ENCODE results near the gene MRPL37. TPM values are rescaled to one million over a fixed set of nuclear protein-coding genes. Genes with fewer than 3 reads are reported as not detected.

Gene MRPL37
- total RNA-seq, 5 donors from 2014 or later (not counting 1 experiment from before 2014, with no cell fraction given): 27.4 to 45.7 (median 40.6) TPM

DNA sequence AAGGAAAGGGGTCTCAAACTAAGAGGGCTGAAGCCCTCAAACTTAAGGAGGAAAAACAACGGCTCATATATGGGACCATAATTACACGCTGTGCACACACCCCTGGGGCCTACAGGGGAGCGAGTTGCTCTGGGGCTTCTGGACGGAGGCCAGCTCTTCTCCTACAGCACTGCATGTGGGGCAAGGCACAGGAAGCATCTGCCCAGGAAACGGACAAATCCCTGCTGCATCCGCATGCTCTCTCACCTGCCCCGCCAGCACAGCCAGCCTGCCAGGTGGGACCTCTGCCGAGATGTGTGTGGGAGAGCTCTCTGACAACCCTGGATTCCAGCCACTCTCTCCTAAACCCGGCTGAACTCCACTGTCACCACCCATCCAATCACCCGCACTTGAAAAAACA, 54.1 kb downstream of the MRPL37 start:
- ChIA-PET CTCF (no interaction called here), POLR2A (no interaction called here)
- H3K9me3 Mint-ChIP-seq: no peaks in the 10 kb centered on the region
- H3K4me1 ChIP-seq (ENCODE audit: control insufficient read depth in 1 of 2, extremely low read depth in 1 of 2, insufficient read depth in 2 of 2, low read length in 2 of 2): peaks cover 0 to 7% of the 10 kb centered on the region in 2 experiments
- H3K4me3 ChIP-seq (ENCODE audit: control insufficient read depth in 1 of 2, extremely low read depth in 1 of 2, low read length in 1 of 2): no peak overlapping the region
- H3K36me3 ChIP-seq (ENCODE audit: control insufficient read depth in 2 of 2, extremely low read depth in 1 of 2, insufficient read depth in 1 of 2, low read length in 1 of 2): peaks cover 17 to 32% of the 10 kb centered on the region in 2 donors
- peaks cover 14% of the 10 kb centered on the region for H3K36me3 Mint-ChIP-seq
- no peak for ATAC-seq (replicated peaks in 1 of 4)
- no peaks in the 10 kb centered on the region for H3K27me3 Mint-ChIP-seq
- no peak for DNase-seq
- no peak overlapping the region for H3K27ac Mint-ChIP-seq
- H3K4me1 Mint-ChIP-seq: peaks cover 0 to 5% (median 2%) of the 10 kb centered on the region in 3 donors
- WGBS (ENCODE audit: insufficient coverage): 90% methylated on average over 8 of the region's 10 CpGs
- no peaks in the 10 kb centered on the region for H3K27me3 ChIP-seq (replicated peaks in 1 of 2; ENCODE audit: control insufficient read depth in 2 of 2, extremely low read depth in 1 of 2, insufficient read depth in 2 of 2, low read length in 1 of 2)
- H3K27ac ChIP-seq (ENCODE audit: low read length): no peak overlapping the region
- H3K4me3 Mint-ChIP-seq: no peak overlapping the region
- H3K9me3 ChIP-seq: no peaks in the 10 kb centered on the region

DNA sequence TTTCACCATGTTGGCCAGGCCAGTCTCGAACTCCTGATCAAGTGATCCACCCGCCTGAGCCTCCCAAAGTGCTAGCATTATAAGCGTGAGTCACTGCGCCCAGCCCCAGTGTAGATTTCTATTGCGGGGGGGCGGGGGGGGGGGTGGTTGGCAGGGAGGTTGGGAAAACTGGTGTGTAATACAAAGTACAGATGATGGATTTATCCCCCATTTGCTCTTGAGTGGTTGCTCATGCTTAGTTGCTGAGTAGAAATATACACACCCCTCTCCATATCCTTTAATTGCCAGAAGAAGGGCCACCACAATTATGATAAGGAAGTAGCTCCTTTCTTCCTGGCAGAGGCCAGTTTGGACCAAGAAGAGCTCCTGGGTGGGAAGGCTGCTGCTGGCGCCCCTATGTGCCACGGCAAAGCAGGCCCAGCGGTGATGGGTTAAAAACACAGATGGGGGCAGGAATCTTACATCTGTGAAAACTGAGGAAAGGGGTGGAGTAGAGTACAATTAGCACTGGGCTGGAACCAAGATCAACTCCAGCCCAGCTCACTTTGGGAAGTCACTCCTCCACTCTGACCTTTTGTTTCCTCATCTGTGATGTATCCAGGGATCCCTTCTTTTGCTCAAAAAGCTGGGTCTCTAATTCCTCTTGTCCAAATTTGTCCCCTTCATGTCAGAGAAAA, 55.2 kb downstream of the MRPL37 start:
- peaks cover 0 to 5% (median 2%) of the 10 kb centered on the region in 3 donors for H3K4me1 Mint-ChIP-seq
- Histone ChIP-seq H3K27me3 (replicated peaks in 1 of 2; ENCODE audit: control insufficient read depth in 2 of 2, extremely low read depth in 1 of 2, insufficient read depth in 2 of 2, low read length in 1 of 2) (no peaks in the 10 kb centered on the region), H3K36me3 (ENCODE audit: control insufficient read depth in 2 of 2, extremely low read depth in 1 of 2, insufficient read depth in 1 of 2, low read length in 1 of 2) (peaks cover 19 to 28% of the 10 kb centered on the region in 2 donors), H3K9me3 (no peaks in the 10 kb centered on the region), H3K4me3 (ENCODE audit: control insufficient read depth in 1 of 2, extremely low read depth in 1 of 2, low read length in 1 of 2) (no peak overlapping the region), H3K27ac (ENCODE audit: low read length) (no peak overlapping the region), H3K4me1 (ENCODE audit: control insufficient read depth in 1 of 2, extremely low read depth in 1 of 2, insufficient read depth in 2 of 2, low read length in 2 of 2) (peaks cover 0 to 7% of the 10 kb centered on the region in 2 experiments)
- peaks cover 10% of the 10 kb centered on the region for H3K36me3 Mint-ChIP-seq
- ChIA-PET POLR2A (interaction anchor here in 1 of 2 donors (0.9 kb wide), 1 partner anchor 30 kb away, joined by 3 read pairs; no protein-coding TSS in a partner anchor), CTCF (no interaction called here)
- no peak overlapping the region for H3K4me3 Mint-ChIP-seq
- ATAC-seq (replicated peaks in 1 of 4): no peak
- H3K27me3 Mint-ChIP-seq: no peaks in the 10 kb centered on the region
- no peak for DNase-seq
- H3K27ac Mint-ChIP-seq: peak overlapping the region in 1 of 2 donors; percentile 48
- 94% methylated on average over 3 of the region's 9 CpGs for WGBS (ENCODE audit: insufficient coverage)
- H3K9me3 Mint-ChIP-seq: no peaks in the 10 kb centered on the region

DNA sequence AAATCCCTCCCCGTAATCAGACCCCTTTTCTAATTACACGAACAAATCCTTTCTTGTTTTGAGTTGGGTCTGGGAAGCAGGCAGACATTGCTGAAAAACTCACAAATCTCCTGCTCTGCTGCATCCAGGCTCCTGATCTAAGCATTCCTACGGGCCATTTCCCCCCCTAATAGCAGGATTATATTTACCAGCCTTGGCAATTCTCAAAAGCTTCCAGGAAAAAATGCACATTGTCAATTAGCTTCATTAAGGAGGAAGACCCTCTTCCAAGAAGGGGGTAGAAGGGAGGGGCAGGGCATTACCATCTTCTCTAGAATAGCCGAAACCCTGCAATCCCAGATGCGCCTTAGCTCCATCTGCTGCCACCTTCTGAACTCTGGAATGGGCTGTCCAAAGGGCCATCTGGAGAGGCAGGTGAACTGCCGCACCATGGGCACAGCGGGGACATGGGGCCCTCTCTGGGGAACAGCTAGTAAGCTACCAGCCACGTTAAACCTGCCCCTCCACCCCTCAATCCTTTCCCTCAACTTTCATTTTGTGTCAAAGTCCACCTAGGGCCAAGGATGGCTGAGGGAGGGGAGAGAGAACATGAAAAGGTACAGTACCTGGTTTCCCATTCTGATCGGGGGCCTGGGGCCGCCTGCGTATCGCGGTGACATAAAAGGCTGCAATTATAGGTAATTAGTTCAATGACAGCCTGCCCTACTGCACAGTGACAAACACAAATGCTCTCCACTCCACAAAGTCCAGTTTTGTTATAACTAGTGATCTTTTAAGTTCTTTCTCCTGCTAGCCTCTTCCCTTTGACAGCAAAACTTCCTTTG, 56.8 kb downstream of the MRPL37 start:
- Mint-ChIP-seq H3K4me3 (no peak overlapping the region), H3K36me3 (peaks cover 7% of the 10 kb centered on the region), H3K4me1 (peaks cover 2 to 5% (median 2%) of the 10 kb centered on the region in 3 donors), H3K27ac (no peak overlapping the region), H3K27me3 (no peaks in the 10 kb centered on the region), H3K9me3 (no peaks in the 10 kb centered on the region)
- peaks cover 13 to 16% of the 10 kb centered on the region in 2 donors for H3K36me3 ChIP-seq (ENCODE audit: control insufficient read depth in 2 of 2, extremely low read depth in 1 of 2, insufficient read depth in 1 of 2, low read length in 1 of 2)
- no peaks in the 10 kb centered on the region for H3K9me3 ChIP-seq
- no peak overlapping the region for H3K4me3 ChIP-seq (ENCODE audit: control insufficient read depth in 1 of 2, extremely low read depth in 1 of 2, low read length in 1 of 2)
- ChIA-PET CTCF (no interaction called here), POLR2A (no interaction called here)
- no peak overlapping the region for H3K27ac ChIP-seq (ENCODE audit: low read length)
- DNase-seq: no peak
- no peaks in the 10 kb centered on the region for H3K27me3 ChIP-seq (replicated peaks in 1 of 2; ENCODE audit: control insufficient read depth in 2 of 2, extremely low read depth in 1 of 2, insufficient read depth in 2 of 2, low read length in 1 of 2)
- peaks cover 0 to 7% of the 10 kb centered on the region in 2 experiments for H3K4me1 ChIP-seq (ENCODE audit: control insufficient read depth in 1 of 2, extremely low read depth in 1 of 2, insufficient read depth in 2 of 2, low read length in 2 of 2)
- 88% methylated on average over 4 of the region's 13 CpGs for WGBS (ENCODE audit: insufficient coverage)
- no peak for ATAC-seq (replicated peaks in 1 of 4)

DNA sequence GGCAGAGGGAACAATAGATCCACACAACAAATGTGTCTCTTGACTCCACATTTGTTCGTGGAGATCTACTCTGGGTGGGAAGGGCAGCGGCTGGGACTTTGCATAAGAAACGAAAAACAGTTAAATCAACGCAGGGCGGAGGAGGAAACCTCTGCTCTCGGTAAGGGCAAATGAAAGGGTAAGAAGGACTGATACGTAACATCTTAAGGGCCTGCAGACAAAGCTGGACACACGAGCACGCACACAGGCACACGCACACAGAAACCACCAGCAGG, 57.3 kb downstream of the MRPL37 start:
- no peaks in the 10 kb centered on the region for H3K27me3 ChIP-seq (replicated peaks in 1 of 2; ENCODE audit: control insufficient read depth in 2 of 2, extremely low read depth in 1 of 2, insufficient read depth in 2 of 2, low read length in 1 of 2)
- no peak overlapping the region for H3K4me3 Mint-ChIP-seq
- CTCF ChIA-PET: no interaction called here
- no peak overlapping the region for H3K4me3 ChIP-seq (ENCODE audit: control insufficient read depth in 1 of 2, extremely low read depth in 1 of 2, low read length in 1 of 2)
- WGBS (ENCODE audit: insufficient coverage): 96% methylated on average over 10 of the region's 10 CpGs
- peaks cover 2 to 5% (median 2%) of the 10 kb centered on the region in 3 donors for H3K4me1 Mint-ChIP-seq
- no peak overlapping the region for H3K27ac Mint-ChIP-seq
- H3K9me3 Mint-ChIP-seq: no peaks in the 10 kb centered on the region
- no peak overlapping the region for H3K27ac ChIP-seq (ENCODE audit: low read length)
- H3K4me1 ChIP-seq (ENCODE audit: control insufficient read depth in 1 of 2, extremely low read depth in 1 of 2, insufficient read depth in 2 of 2, low read length in 2 of 2): peaks cover 0 to 7% of the 10 kb centered on the region in 2 experiments
- H3K27me3 Mint-ChIP-seq: no peaks in the 10 kb centered on the region
- peaks cover 7% of the 10 kb centered on the region for H3K36me3 Mint-ChIP-seq
- peaks cover 11 to 13% of the 10 kb centered on the region in 2 donors for H3K36me3 ChIP-seq (ENCODE audit: control insufficient read depth in 2 of 2, extremely low read depth in 1 of 2, insufficient read depth in 1 of 2, low read length in 1 of 2)
- no peaks in the 10 kb centered on the region for H3K9me3 ChIP-seq
- POLR2A ChIA-PET: no interaction called here
- DNase-seq (no peak), ATAC-seq (replicated peaks in 1 of 4) (no peak)

DNA sequence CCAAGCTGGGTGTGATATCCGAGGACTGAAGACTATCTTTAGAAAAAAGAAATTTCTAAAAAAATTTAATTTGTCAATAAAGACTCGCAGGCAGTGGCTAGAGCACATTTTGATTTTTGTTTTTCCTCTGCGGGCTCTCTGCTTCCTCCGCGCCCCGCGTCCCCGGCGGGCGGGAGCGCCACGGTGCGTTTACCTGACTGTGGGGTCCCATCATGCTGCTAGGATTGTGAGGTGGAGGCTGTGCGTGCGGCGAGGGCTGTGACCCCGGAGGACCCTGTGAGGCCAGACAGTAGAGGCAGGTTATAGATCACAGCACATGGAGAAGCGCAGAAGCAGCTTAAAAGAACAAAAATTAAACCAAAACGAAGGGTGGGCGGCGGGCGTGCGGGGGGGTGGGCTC, 57.9 kb downstream of the MRPL37 start:
- H3K4me1 Mint-ChIP-seq: peaks cover under 1 to 5% (median 2%) of the 10 kb centered on the region in 3 donors
- ATAC-seq (replicated peaks in 1 of 4): no peak
- Histone ChIP-seq H3K27ac (ENCODE audit: low read length) (no peak overlapping the region), H3K4me3 (ENCODE audit: control insufficient read depth in 1 of 2, extremely low read depth in 1 of 2, low read length in 1 of 2) (no peak overlapping the region), H3K4me1 (ENCODE audit: control insufficient read depth in 1 of 2, extremely low read depth in 1 of 2, insufficient read depth in 2 of 2, low read length in 2 of 2) (peaks cover 0 to 3% of the 10 kb centered on the region in 2 experiments), H3K27me3 (replicated peaks in 1 of 2; ENCODE audit: control insufficient read depth in 2 of 2, extremely low read depth in 1 of 2, insufficient read depth in 2 of 2, low read length in 1 of 2) (no peaks in the 10 kb centered on the region), H3K36me3 (ENCODE audit: control insufficient read depth in 2 of 2, extremely low read depth in 1 of 2, insufficient read depth in 1 of 2, low read length in 1 of 2) (peaks cover 9 to 10% of the 10 kb centered on the region in 2 donors), H3K9me3 (no peaks in the 10 kb centered on the region)
- ChIA-PET CTCF (no interaction called here), POLR2A (no interaction called here)
- H3K36me3 Mint-ChIP-seq: peaks cover 7% of the 10 kb centered on the region
- DNase-seq: no peak
- no peaks in the 10 kb centered on the region for H3K27me3 Mint-ChIP-seq
- H3K27ac Mint-ChIP-seq: no peak overlapping the region
- no peak overlapping the region for H3K4me3 Mint-ChIP-seq
- H3K9me3 Mint-ChIP-seq: no peaks in the 10 kb centered on the region
- 96% methylated on average over 20 of the region's 23 CpGs for WGBS (ENCODE audit: insufficient coverage)

DNA sequence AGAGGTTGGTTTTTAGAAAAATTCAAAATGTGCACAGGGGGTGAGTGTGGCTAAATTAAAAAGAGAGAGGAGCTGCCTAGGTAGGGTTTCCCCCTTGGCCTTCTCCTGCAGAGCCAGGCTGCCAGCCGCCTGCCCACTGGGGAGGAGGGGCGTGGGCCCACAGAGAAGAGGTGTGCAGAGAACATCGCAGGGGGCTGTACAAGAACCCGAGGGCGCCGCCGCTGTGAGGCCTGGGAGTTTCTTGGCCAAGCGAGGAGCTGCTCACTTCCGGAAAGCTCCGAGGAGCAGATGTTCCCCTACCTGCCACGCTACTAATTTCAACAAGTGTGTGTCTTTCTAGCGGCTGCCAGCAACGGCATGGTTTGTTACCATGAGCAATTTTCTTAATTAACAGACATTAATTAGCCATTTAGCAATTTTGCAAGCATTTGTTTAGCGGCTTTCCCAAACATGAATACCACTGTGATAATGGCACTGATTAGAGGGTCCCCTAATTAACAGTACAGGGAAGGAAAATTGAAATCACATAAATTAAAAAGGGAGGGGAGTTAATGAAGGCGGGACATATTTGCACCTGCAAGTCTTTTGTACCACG, 59.7 kb downstream of the MRPL37 start:
- no peak for ATAC-seq (replicated peaks in 1 of 4)
- Mint-ChIP-seq H3K27ac (no peak overlapping the region), H3K27me3 (no peaks in the 10 kb centered on the region), H3K4me3 (no peak overlapping the region), H3K4me1 (peaks cover 0 to 10% (median 5%) of the 10 kb centered on the region in 3 donors), H3K36me3 (peaks cover 10% of the 10 kb centered on the region), H3K9me3 (no peaks in the 10 kb centered on the region)
- Histone ChIP-seq H3K27ac (ENCODE audit: low read length) (no peak overlapping the region), H3K9me3 (no peaks in the 10 kb centered on the region), H3K4me3 (ENCODE audit: control insufficient read depth in 1 of 2, extremely low read depth in 1 of 2, low read length in 1 of 2) (no peak overlapping the region), H3K36me3 (ENCODE audit: control insufficient read depth in 2 of 2, extremely low read depth in 1 of 2, insufficient read depth in 1 of 2, low read length in 1 of 2) (peaks cover 5 to 6% of the 10 kb centered on the region in 2 donors), H3K4me1 (ENCODE audit: control insufficient read depth in 1 of 2, extremely low read depth in 1 of 2, insufficient read depth in 2 of 2, low read length in 2 of 2) (peaks cover 0 to 4% of the 10 kb centered on the region in 2 experiments), H3K27me3 (replicated peaks in 1 of 2; ENCODE audit: control insufficient read depth in 2 of 2, extremely low read depth in 1 of 2, insufficient read depth in 2 of 2, low read length in 1 of 2) (no peaks in the 10 kb centered on the region)
- ChIA-PET CTCF (no interaction called here), POLR2A (no interaction called here)
- no peak for DNase-seq
- 92% methylated on average over 6 of the region's 16 CpGs for WGBS (ENCODE audit: insufficient coverage)
